WTC11 (cell line): ENCODE measurements around the gene TXNRD1. TPM values are rescaled to one million over a fixed set of nuclear protein-coding genes. Genes with fewer than 3 reads are reported as not detected.

Experiments used
- ATAC-seq: fragments of 200-7000 bp; cut with Tn5 transposase; 2 replicates; pipeline ENCODE4 v1.10.0; 2021; ENCODE audit warnings: mild to moderate bottlenecking, moderate library complexity
- CTCF ChIA-PET: fragments of 300-600 bp; sonication (Branson Sonifier 250); formaldehyde crosslinking; loops from one replicate; lab custom pipeline; 2021; ENCODE audit warnings: antibody characterized with exemption; lab: Charles Lee
- POLR2A ChIA-PET: fragments of 350-600 bp; sonication (Branson Sonifier 250); formaldehyde crosslinking; loops from one replicate; lab custom pipeline; 2021; ENCODE audit warnings: antibody characterized with exemption; lab: Charles Lee
- DNase-seq: peaks from one replicate; pipeline ENCODE4 v3.0.0; 2021; ENCODE audit warnings: low spot score
- H3K27ac Mint-ChIP-seq: 2 replicates; pipeline ENCODE4 v1.8.0; 2021; ENCODE audit warnings: mixed read lengths
- H3K27me3 Mint-ChIP-seq: 2 replicates; pipeline ENCODE4 v1.8.0; 2021; ENCODE audit warnings: low read depth, mild to moderate bottlenecking, moderate library complexity, mixed read lengths
- H3K36me3 Mint-ChIP-seq: 2 replicates; pipeline ENCODE4 v1.8.0; 2021; ENCODE audit warnings: mixed read lengths
- H3K4me1 Mint-ChIP-seq: 2 replicates; pipeline ENCODE4 v1.8.0; 2022; ENCODE audit warnings: mixed read lengths
- H3K4me3 Mint-ChIP-seq: 2 replicates; pipeline ENCODE4 v1.8.0; 2021; ENCODE audit warnings: mild to moderate bottlenecking, moderate library complexity, mixed read lengths
- H3K9me3 Mint-ChIP-seq: 2 replicates; pipeline ENCODE4 v1.8.0; 2021; ENCODE audit warnings: mixed read lengths
- FOXP1 ChIP-seq: sonication (generic); formaldehyde crosslinking; IDR thresholded peaks from 2 replicates; pipeline ENCODE4 v1.8.0; 2022; ENCODE audit warnings: missing genetic modification reagents, mild to moderate bottlenecking, moderate library complexity, borderline replicate concordance
- GRHL2 ChIP-seq: fragments of 250-450 bp; sonication (Bioruptor Pico); IDR thresholded peaks from 2 replicates; pipeline ENCODE4 v1.8.0; 2022; ENCODE audit warnings: mild to moderate bottlenecking, moderate library complexity; ENCODE audit not compliant: insufficient replicate concordance, severe bottlenecking
- OVOL2 ChIP-seq: fragments of 250-450 bp; sonication (Bioruptor Pico); IDR thresholded peaks from 2 replicates; pipeline ENCODE4 v1.9.0; 2021; ENCODE audit warnings: mild to moderate bottlenecking, borderline replicate concordance
- TEAD4 ChIP-seq: sonication (generic); formaldehyde crosslinking; IDR thresholded peaks from 2 replicates; pipeline ENCODE4 v1.8.0; 2022; ENCODE audit warnings: mild to moderate bottlenecking, missing genetic modification reagents
- USF2 ChIP-seq: sonication (generic); formaldehyde crosslinking; IDR thresholded peaks from 2 replicates; pipeline ENCODE4 v1.8.1; 2023; ENCODE audit warnings: mild to moderate bottlenecking, missing genetic modification reagents, moderate library complexity
- ZNF263 ChIP-seq: sonication (generic); formaldehyde crosslinking; IDR thresholded peaks from 2 replicates; pipeline ENCODE4 v1.8.1; 2022; ENCODE audit warnings: low read depth, mild to moderate bottlenecking, moderate library complexity, missing genetic modification reagents
- ZNF396 ChIP-seq: fragments of 250-450 bp; sonication (Bioruptor Pico); IDR thresholded peaks from 2 replicates; pipeline ENCODE4 v1.8.0; 2021; ENCODE audit warnings: mild to moderate bottlenecking, moderate library complexity, borderline replicate concordance
- total RNA-seq: library from RNA; stranded (reverse); gene quantifications from 3 replicates; pipeline ENCODE4 v1.2.3, GENCODE V29; 2021
- TF ChIP-seq, protein P1 (sequence below): sonication (generic); formaldehyde crosslinking; IDR thresholded peaks from 2 replicates; pipeline ENCODE4 v1.8.1; 2022; ENCODE audit warnings: mild to moderate bottlenecking, missing genetic modification reagents, moderate library complexity, borderline replicate concordance
- TF ChIP-seq, protein P2 (sequence below): sonication (generic); formaldehyde crosslinking; IDR thresholded peaks from 2 replicates; pipeline ENCODE4 v1.8.1; 2023; ENCODE audit warnings: mild to moderate bottlenecking, missing genetic modification reagents, borderline replicate concordance
- TF ChIP-seq, protein P3 (sequence below): sonication (generic); formaldehyde crosslinking; IDR thresholded peaks from 2 replicates; pipeline ENCODE4 v1.8.0; 2023; ENCODE audit warnings: missing genetic modification reagents, mild to moderate bottlenecking, borderline replicate concordance

TXNRD1 gene
- total RNA-seq, 1 experiment from 2014 or later: 113 TPM

GRCh38 chr12:104188534-104188933 lies 27.0 kb upstream of the TXNRD1 start:
- no peak overlapping the region for H3K4me3 Mint-ChIP-seq
- no peak for ATAC-seq
- ChIA-PET POLR2A (no interaction called here), CTCF (no interaction called here)
- H3K9me3 Mint-ChIP-seq: peaks cover 12% of the 10 kb centered on the region
- DNase-seq: no peak
- no peaks in the 10 kb centered on the region for H3K4me1 Mint-ChIP-seq
- no peaks in the 10 kb centered on the region for H3K27me3 Mint-ChIP-seq
- H3K27ac Mint-ChIP-seq: no peak overlapping the region
- TF ChIP-seq ZNF396 (no peak), OVOL2 (CRISPR knock-in tag) (no peak), ZNF263 (CRISPR knock-in tag) (no peak)
- TF ChIP-seq, protein P1, sequence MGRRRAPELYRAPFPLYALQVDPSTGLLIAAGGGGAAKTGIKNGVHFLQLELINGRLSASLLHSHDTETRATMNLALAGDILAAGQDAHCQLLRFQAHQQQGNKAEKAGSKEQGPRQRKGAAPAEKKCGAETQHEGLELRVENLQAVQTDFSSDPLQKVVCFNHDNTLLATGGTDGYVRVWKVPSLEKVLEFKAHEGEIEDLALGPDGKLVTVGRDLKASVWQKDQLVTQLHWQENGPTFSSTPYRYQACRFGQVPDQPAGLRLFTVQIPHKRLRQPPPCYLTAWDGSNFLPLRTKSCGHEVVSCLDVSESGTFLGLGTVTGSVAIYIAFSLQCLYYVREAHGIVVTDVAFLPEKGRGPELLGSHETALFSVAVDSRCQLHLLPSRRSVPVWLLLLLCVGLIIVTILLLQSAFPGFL (CRISPR knock-in tag): no peak
- H3K36me3 Mint-ChIP-seq: peaks cover 11% of the 10 kb centered on the region

DNA sequence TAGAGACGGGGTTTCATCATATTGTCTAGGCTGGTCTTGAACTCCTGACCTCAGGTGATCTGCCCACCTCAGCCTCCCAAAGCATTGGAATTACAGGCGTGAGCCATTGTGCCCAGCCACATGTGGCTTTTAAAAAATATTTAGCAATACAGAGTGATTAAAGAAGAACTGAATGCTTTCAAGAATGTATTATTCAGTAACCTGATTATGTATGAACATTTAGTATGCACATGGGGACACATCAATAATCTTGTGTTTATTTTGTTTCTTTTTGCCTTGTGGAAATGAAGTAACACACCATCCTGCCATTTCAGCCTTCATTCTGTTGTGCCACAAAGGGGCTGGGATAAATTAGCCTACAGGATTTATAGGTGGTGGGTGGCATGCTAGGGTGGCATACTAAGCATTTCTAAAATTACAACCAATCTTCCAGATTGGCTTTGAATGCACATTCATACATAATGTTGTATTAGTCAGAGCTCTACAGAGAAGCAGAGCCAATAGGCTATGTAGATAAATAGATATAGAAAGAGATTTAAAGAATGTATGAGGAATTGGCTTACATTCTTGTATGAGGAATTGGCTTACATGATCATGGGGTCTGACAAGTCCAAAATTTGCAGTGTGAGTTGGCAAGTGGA lies 25.5 kb upstream of the TXNRD1 start:
- ATAC-seq (no peak), DNase-seq (no peak)
- Mint-ChIP-seq H3K36me3 (no peaks in the 10 kb centered on the region), H3K4me1 (no peaks in the 10 kb centered on the region), H3K4me3 (no peak overlapping the region), H3K27me3 (no peaks in the 10 kb centered on the region; the same call in 1 of the 2 replicates), H3K9me3 (peaks cover 8% of the 10 kb centered on the region), H3K27ac (no peak overlapping the region)
- TF ChIP-seq, protein P2, sequence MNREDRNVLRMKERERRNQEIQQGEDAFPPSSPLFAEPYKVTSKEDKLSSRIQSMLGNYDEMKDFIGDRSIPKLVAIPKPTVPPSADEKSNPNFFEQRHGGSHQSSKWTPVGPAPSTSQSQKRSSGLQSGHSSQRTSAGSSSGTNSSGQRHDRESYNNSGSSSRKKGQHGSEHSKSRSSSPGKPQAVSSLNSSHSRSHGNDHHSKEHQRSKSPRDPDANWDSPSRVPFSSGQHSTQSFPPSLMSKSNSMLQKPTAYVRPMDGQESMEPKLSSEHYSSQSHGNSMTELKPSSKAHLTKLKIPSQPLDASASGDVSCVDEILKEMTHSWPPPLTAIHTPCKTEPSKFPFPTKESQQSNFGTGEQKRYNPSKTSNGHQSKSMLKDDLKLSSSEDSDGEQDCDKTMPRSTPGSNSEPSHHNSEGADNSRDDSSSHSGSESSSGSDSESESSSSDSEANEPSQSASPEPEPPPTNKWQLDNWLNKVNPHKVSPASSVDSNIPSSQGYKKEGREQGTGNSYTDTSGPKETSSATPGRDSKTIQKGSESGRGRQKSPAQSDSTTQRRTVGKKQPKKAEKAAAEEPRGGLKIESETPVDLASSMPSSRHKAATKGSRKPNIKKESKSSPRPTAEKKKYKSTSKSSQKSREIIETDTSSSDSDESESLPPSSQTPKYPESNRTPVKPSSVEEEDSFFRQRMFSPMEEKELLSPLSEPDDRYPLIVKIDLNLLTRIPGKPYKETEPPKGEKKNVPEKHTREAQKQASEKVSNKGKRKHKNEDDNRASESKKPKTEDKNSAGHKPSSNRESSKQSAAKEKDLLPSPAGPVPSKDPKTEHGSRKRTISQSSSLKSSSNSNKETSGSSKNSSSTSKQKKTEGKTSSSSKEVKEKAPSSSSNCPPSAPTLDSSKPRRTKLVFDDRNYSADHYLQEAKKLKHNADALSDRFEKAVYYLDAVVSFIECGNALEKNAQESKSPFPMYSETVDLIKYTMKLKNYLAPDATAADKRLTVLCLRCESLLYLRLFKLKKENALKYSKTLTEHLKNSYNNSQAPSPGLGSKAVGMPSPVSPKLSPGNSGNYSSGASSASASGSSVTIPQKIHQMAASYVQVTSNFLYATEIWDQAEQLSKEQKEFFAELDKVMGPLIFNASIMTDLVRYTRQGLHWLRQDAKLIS (CRISPR knock-in tag): no peak
- TF ChIP-seq FOXP1: no peak
- no peak for TF ChIP-seq GRHL2 (CRISPR knock-in tag)
- no peak for TF ChIP-seq USF2 (CRISPR knock-in tag)
- TF ChIP-seq, protein P3, sequence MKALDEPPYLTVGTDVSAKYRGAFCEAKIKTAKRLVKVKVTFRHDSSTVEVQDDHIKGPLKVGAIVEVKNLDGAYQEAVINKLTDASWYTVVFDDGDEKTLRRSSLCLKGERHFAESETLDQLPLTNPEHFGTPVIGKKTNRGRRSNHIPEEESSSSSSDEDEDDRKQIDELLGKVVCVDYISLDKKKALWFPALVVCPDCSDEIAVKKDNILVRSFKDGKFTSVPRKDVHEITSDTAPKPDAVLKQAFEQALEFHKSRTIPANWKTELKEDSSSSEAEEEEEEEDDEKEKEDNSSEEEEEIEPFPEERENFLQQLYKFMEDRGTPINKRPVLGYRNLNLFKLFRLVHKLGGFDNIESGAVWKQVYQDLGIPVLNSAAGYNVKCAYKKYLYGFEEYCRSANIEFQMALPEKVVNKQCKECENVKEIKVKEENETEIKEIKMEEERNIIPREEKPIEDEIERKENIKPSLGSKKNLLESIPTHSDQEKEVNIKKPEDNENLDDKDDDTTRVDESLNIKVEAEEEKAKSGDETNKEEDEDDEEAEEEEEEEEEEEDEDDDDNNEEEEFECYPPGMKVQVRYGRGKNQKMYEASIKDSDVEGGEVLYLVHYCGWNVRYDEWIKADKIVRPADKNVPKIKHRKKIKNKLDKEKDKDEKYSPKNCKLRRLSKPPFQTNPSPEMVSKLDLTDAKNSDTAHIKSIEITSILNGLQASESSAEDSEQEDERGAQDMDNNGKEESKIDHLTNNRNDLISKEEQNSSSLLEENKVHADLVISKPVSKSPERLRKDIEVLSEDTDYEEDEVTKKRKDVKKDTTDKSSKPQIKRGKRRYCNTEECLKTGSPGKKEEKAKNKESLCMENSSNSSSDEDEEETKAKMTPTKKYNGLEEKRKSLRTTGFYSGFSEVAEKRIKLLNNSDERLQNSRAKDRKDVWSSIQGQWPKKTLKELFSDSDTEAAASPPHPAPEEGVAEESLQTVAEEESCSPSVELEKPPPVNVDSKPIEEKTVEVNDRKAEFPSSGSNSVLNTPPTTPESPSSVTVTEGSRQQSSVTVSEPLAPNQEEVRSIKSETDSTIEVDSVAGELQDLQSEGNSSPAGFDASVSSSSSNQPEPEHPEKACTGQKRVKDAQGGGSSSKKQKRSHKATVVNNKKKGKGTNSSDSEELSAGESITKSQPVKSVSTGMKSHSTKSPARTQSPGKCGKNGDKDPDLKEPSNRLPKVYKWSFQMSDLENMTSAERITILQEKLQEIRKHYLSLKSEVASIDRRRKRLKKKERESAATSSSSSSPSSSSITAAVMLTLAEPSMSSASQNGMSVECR (CRISPR knock-in tag): no peak
- no peak for TF ChIP-seq TEAD4 (CRISPR knock-in tag)
- no peak for TF ChIP-seq ZNF396
- ChIA-PET POLR2A (no interaction called here), CTCF (no interaction called here)
